CD8-positive, alpha-beta memory T cell (primary cell): ENCODE data around the gene TMEM59L. TPM values are rescaled to one million over a fixed set of nuclear protein-coding genes. Genes with fewer than 3 reads are reported as not detected.
A peak's percentile ranks its signal among the peaks of the same experiment; 100 is the strongest.

Experiments
- CTCF ChIA-PET: fragments of 350-600 bp; sonication (Branson Sonifier 250); formaldehyde crosslinking; loops from one replicate; lab custom pipeline; 2021; ENCODE audit warnings: antibody characterized with exemption; lab: Charles Lee
- POLR2A ChIA-PET: fragments of 350-600 bp; sonication (Branson Sonifier 250); formaldehyde crosslinking; loops from one replicate; lab custom pipeline; 2021; ENCODE audit warnings: antibody characterized with exemption; lab: Charles Lee
- DNase-seq, 5 donors: peaks; one replicate each; pipeline versions ENCODE4 v3.0.0 to v3.0.0-alpha.2; 2020 to 2022; ENCODE audit warnings: mixed read lengths in 1 of 5
- H3K27ac ChIP-seq: one replicate; pipeline ENCODE4 v1.7.0; 2013; ENCODE audit warnings: low read depth, mild to moderate bottlenecking, low read length, moderate library complexity
- H3K27me3 ChIP-seq: 2 replicates; pipeline ENCODE4 v1.7.0; 2013; ENCODE audit warnings: low read length, mild to moderate bottlenecking; ENCODE audit not compliant: insufficient read depth, poor library complexity, severe bottlenecking
- H3K36me3 ChIP-seq: 2 replicates; pipeline ENCODE4 v1.7.0; 2013; ENCODE audit warnings: mild to moderate bottlenecking, low read length, moderate library complexity; ENCODE audit not compliant: insufficient read depth
- H3K4me1 ChIP-seq: 2 replicates; pipeline ENCODE4 v1.7.0; 2013; ENCODE audit warnings: mild to moderate bottlenecking, low read length, moderate library complexity; ENCODE audit not compliant: insufficient read depth
- H3K4me3 ChIP-seq: 2 replicates; pipeline ENCODE4 v1.7.0; 2013; ENCODE audit warnings: mild to moderate bottlenecking, low read length
- H3K9me3 ChIP-seq: 2 replicates; pipeline ENCODE4 v1.7.0; 2013; ENCODE audit warnings: mild to moderate bottlenecking, low read length
- H3K27ac Mint-ChIP-seq, 8 donors: one replicate each; pipeline ENCODE4 v1.8.0; 2020 to 2021; ENCODE audit warnings: mixed read lengths in 8 of 8, mild to moderate bottlenecking in 6 of 8, inconsistent platforms in 3 of 8, moderate library complexity in 3 of 8
- H3K27me3 Mint-ChIP-seq, 2 donors: one replicate each; pipeline ENCODE4 v1.8.0; 2020 to 2021; ENCODE audit warnings: mixed read lengths in 2 of 2, mild to moderate bottlenecking in 1 of 2, moderate library complexity in 1 of 2
- H3K36me3 Mint-ChIP-seq, 3 donors: one replicate each; pipeline ENCODE4 v1.8.0; 2020 to 2021; ENCODE audit warnings: mixed read lengths in 3 of 3, inconsistent platforms in 1 of 3, mild to moderate bottlenecking in 1 of 3
- H3K4me1 Mint-ChIP-seq, 3 donors: one replicate each; pipeline ENCODE4 v1.8.0; 2020 to 2021; ENCODE audit warnings: mixed read lengths in 3 of 3, inconsistent platforms in 1 of 3, mild to moderate bottlenecking in 1 of 3
- H3K4me3 Mint-ChIP-seq, 7 donors: one replicate each; pipeline ENCODE4 v1.8.0; 2020 to 2021; ENCODE audit warnings: mixed read lengths in 7 of 7, mild to moderate bottlenecking in 6 of 7, moderate library complexity in 4 of 7, inconsistent platforms in 2 of 7
- H3K9me3 Mint-ChIP-seq, 5 donors: one replicate each; pipeline ENCODE4 v1.8.0; 2020 to 2022; ENCODE audit warnings: mixed read lengths in 5 of 5, mild to moderate bottlenecking in 3 of 5, moderate library complexity in 2 of 5, inconsistent platforms in 1 of 5
- polyA plus RNA-seq: library from polyadenylated mRNA; unstranded; fragments of 300-500 nt; fragmentation: Illumina TruSeq; gene quantifications from one replicate; pipeline ENCODE4 v1.2.3, GENCODE V29; 2021
- total RNA-seq, 2 experiments: library from RNA; stranded (reverse); gene quantifications; one replicate each; pipeline ENCODE4 v1.2.3, GENCODE V29; 2021

Gene TMEM59L
- total and polyA plus RNA-seq, 3 experiments from 2014 or later, result not detected

- no peak overlapping the region for H3K4me3 ChIP-seq
- no peak overlapping the region for H3K27ac ChIP-seq
- Mint-ChIP-seq H3K9me3 (no peaks in the 10 kb centered on the region), H3K4me3 (peak overlapping the region in 1 of 7 donors; percentile 61), H3K27me3 (no peaks in the 10 kb centered on the region), H3K27ac (peak overlapping the region in 3 of 8 donors; percentile 5 to 70 (median 68)), H3K36me3 (peaks cover 0 to 55% (median 15%) of the 10 kb centered on the region in 3 donors), H3K4me1 (peaks cover 7 to 20% (median 11%) of the 10 kb centered on the region in 3 donors)
- peaks cover 14% of the 10 kb centered on the region for H3K4me1 ChIP-seq
- no peaks in the 10 kb centered on the region for H3K27me3 ChIP-seq
- no peaks in the 10 kb centered on the region for H3K9me3 ChIP-seq
- CTCF ChIA-PET, result interaction anchor here (1.1 to 1.4 kb wide), 2 partner anchors 9 to 10 kb away, joined by 3 read pairs; no protein-coding TSS in a partner anchor
- peaks cover 32% of the 10 kb centered on the region for H3K36me3 ChIP-seq
- no peak for DNase-seq
- POLR2A ChIA-PET, result interaction anchor here (0.6 to 1.2 kb wide), 2 partner anchors 16 to 28 kb away, joined by 3 read pairs; no protein-coding TSS in a partner anchor
Measured at GRCh38 chr19:18577365-18577914, 35.2 kb upstream of the TMEM59L start.

DNA sequence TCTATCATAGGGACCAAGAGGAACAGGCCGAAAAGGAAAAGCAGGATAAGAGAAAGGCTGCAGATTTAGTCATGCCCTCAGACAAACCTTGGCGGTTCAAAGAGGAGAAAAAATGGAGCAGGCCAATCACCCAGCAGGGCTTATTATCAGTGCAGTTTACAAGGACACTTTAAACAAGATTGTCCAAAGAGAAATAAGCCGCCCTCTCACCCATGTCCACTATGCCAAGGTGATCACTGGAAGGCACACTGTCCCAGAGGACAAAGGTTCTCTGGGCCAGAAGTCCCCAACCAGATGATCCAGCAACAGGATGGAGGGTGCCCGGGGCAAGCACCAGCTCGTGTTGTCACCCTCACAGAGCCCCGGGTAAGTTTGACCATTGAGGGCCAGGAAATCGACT is 32.4 kb upstream of the TMEM59L start:
- H3K4me1 Mint-ChIP-seq, result peaks cover under 1 to 1% (median under 1%) of the 10 kb centered on the region in 3 donors
- CTCF ChIA-PET, result interaction anchor here (1.0 to 2.6 kb wide), 2 partner anchors 9 to 14 kb away, joined by 5 to 10 read pairs; no protein-coding TSS in a partner anchor
- peaks cover 0 to 26% (median 6%) of the 10 kb centered on the region in 3 donors for H3K36me3 Mint-ChIP-seq
- no peak for DNase-seq
- no peaks in the 10 kb centered on the region for H3K27me3 Mint-ChIP-seq
- H3K9me3 Mint-ChIP-seq, result no peaks in the 10 kb centered on the region
- H3K4me3 Mint-ChIP-seq, result no peak overlapping the region
- POLR2A ChIA-PET, result interaction anchor here (0.6 to 1.0 kb wide), 2 partner anchors 12 to 23 kb away, joined by 3 to 11 read pairs; no protein-coding TSS in a partner anchor
- H3K27ac ChIP-seq, result no peak overlapping the region
- no peak overlapping the region for H3K27ac Mint-ChIP-seq
- H3K36me3 ChIP-seq, result peaks cover 11% of the 10 kb centered on the region
- H3K4me1 ChIP-seq, result peaks cover 2% of the 10 kb centered on the region
- no peaks in the 10 kb centered on the region for H3K9me3 ChIP-seq
- H3K27me3 ChIP-seq, result no peaks in the 10 kb centered on the region
- no peak overlapping the region for H3K4me3 ChIP-seq

GRCh38 chr19:18586306-18586705 is 26.4 kb upstream of the TMEM59L start:
- no peaks in the 10 kb centered on the region for H3K9me3 Mint-ChIP-seq
- CTCF ChIA-PET, result interaction anchor here (1.0 to 3.7 kb wide), 5 partner anchors 8 to 117 kb away, joined by 3 to 41 read pairs (median 3); partner anchors contain the start of gene UBA52
- peaks cover 0 to 2% of the 10 kb centered on the region in 2 donors for H3K27me3 Mint-ChIP-seq
- no peak overlapping the region for H3K27ac ChIP-seq
- H3K4me3 Mint-ChIP-seq, result peak overlapping the region in 2 of 7 donors; percentile 36 to 61
- H3K36me3 Mint-ChIP-seq, result peaks cover 0 to 12% (median 0%) of the 10 kb centered on the region in 3 donors
- peaks cover 6% of the 10 kb centered on the region for H3K36me3 ChIP-seq
- H3K9me3 ChIP-seq, result no peaks in the 10 kb centered on the region
- no peak overlapping the region for H3K4me3 ChIP-seq
- no peaks in the 10 kb centered on the region for H3K27me3 ChIP-seq
- peaks cover 30% of the 10 kb centered on the region for H3K4me1 ChIP-seq
- peaks cover 26 to 38% (median 33%) of the 10 kb centered on the region in 3 donors for H3K4me1 Mint-ChIP-seq
- peak overlapping the region in 3 of 8 donors; percentile 11 to 78 (median 17) for H3K27ac Mint-ChIP-seq
- no peak for DNase-seq
- POLR2A ChIA-PET, result no interaction called here

DNA sequence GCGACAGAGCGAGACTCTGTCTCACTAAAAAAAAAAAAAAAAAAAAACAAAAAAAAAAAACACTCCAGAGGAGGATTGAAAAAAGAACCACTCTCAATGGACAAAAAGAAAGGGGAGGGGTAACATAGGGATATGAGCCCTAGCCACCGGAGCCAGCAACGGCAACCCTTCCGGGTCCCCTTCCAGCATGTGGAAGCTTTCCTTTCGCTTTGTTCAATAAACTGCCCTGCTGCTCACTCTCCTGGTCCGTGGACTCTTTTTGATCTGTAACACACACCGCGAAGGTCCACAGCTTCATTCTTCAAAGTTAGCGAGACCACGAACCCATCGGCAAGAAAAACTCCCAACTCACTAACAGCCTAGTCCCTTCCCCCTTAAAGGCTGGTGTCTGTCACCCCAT is 25.1 kb upstream of the TMEM59L start:
- H3K4me1 Mint-ChIP-seq, result peaks cover 26 to 41% (median 33%) of the 10 kb centered on the region in 3 donors
- H3K9me3 ChIP-seq, result no peaks in the 10 kb centered on the region
- peaks cover 6% of the 10 kb centered on the region for H3K36me3 ChIP-seq
- peaks cover 0 to 3% of the 10 kb centered on the region in 2 donors for H3K27me3 Mint-ChIP-seq
- no peak for DNase-seq
- H3K27ac Mint-ChIP-seq, result peak overlapping the region in 7 of 8 donors; percentile 29 to 96 (median 91)
- POLR2A ChIA-PET, result interaction anchor here (2.9 kb wide), 1 partner anchor 16 kb away, joined by 39 read pairs; the partner anchor contains the start of gene UBA52
- peak overlapping the region; percentile 83 for H3K4me3 ChIP-seq
- peaks cover 30% of the 10 kb centered on the region for H3K4me1 ChIP-seq
- CTCF ChIA-PET, result interaction anchor here (0.9 to 3.7 kb wide), 17 partner anchors 9 to 260 kb away, joined by 3 to 41 read pairs (median 7); partner anchors contain the start of genes ELL, KXD1 and UBA52
- peaks cover 0 to 20% (median 0%) of the 10 kb centered on the region in 3 donors for H3K36me3 Mint-ChIP-seq
- no peaks in the 10 kb centered on the region for H3K27me3 ChIP-seq
- peak overlapping the region in 5 of 7 donors; percentile 35 to 97 (median 88) for H3K4me3 Mint-ChIP-seq
- peak overlapping the region; percentile 87 for H3K27ac ChIP-seq
- H3K9me3 Mint-ChIP-seq, result no peaks in the 10 kb centered on the region

- H3K4me3 Mint-ChIP-seq, result peak overlapping the region; percentile 88 to 97 (median 91)
- H3K36me3 Mint-ChIP-seq, result peaks cover 0 to 21% (median 0%) of the 10 kb centered on the region in 3 donors
- H3K9me3 Mint-ChIP-seq, result no peaks in the 10 kb centered on the region
- CTCF ChIA-PET, result interaction anchor here (0.6 to 3.7 kb wide), 28 partner anchors 10 to 309 kb away, joined by 3 to 41 read pairs (median 5); partner anchors contain the start of genes ELL, FKBP8, KXD1 and UBA52
- DNase-seq, result no peak
- H3K27ac Mint-ChIP-seq, result peak overlapping the region; percentile 87 to 96 (median 92)
- Histone ChIP-seq H3K36me3 (peaks cover 6% of the 10 kb centered on the region), H3K27ac (peak overlapping the region; percentile 87), H3K27me3 (no peaks in the 10 kb centered on the region), H3K9me3 (no peaks in the 10 kb centered on the region), H3K4me1 (peaks cover 30% of the 10 kb centered on the region), H3K4me3 (peak overlapping the region; percentile 83)
- peaks cover 0 to 3% of the 10 kb centered on the region in 2 donors for H3K27me3 Mint-ChIP-seq
- H3K4me1 Mint-ChIP-seq, result peaks cover 26 to 41% (median 33%) of the 10 kb centered on the region in 3 donors
- POLR2A ChIA-PET, result interaction anchor here (1.6 to 2.9 kb wide), 8 partner anchors 16 to 331 kb away, joined by 5 to 39 read pairs (median 10); partner anchors contain the start of genes COPE, DDX49, ELL and FKBP8
Measured at GRCh38 chr19:18587962-18588610, 24.6 kb upstream of the TMEM59L start.

- Histone ChIP-seq H3K36me3 (peaks cover 6% of the 10 kb centered on the region), H3K9me3 (no peaks in the 10 kb centered on the region), H3K4me3 (peak within 1 kb of the TSS; percentile 83), H3K27ac (peak within 1 kb of the TSS; percentile 87), H3K27me3 (no peaks in the 10 kb centered on the region), H3K4me1 (peaks cover 30% of the 10 kb centered on the region)
- peaks cover 29 to 45% (median 37%) of the 10 kb centered on the region in 3 donors for H3K4me1 Mint-ChIP-seq
- peaks cover 0 to 21% (median 0%) of the 10 kb centered on the region in 3 donors for H3K36me3 Mint-ChIP-seq
- peak within 1 kb of the TSS; percentile 90 to 96 (median 93) for H3K27ac Mint-ChIP-seq
- ChIA-PET POLR2A (interaction anchor here (0.5 to 2.9 kb wide), 15 partner anchors 16 to 331 kb away, joined by 3 to 39 read pairs (median 6); partner anchors contain the start of genes COPE, DDX49, ELL and FKBP8), CTCF (interaction anchor here (0.6 to 3.7 kb wide), 40 partner anchors 8 to 310 kb away, joined by 3 to 41 read pairs (median 4); partner anchors contain the start of genes ELL, FKBP8, KXD1 and UBA52)
- H3K27me3 Mint-ChIP-seq, result peaks cover 0 to 3% of the 10 kb centered on the region in 2 donors
- H3K9me3 Mint-ChIP-seq, result no peaks in the 10 kb centered on the region
- DNase-seq, result peak; percentile 80 to 93 (median 84)
- H3K4me3 Mint-ChIP-seq, result peak within 1 kb of the TSS; percentile 88 to 97 (median 91)
Measured at GRCh38 chr19:18588611-18589379, 23.9 kb upstream of the TMEM59L start, which contains the start of gene REX1BD. Gene REX1BD, plus strand, starts transcription at chr19:18588798. Its CDS starts 4 bp downstream, at chr19:18588802.
